ENCODE measurements around the gene CHAT. TPM values are rescaled to one million over a fixed set of nuclear protein-coding genes. Genes with fewer than 3 reads are reported as not detected.

The CHAT gene
- total and polyA plus RNA-seq, 12 donors, result not detected

- Histone ChIP-seq H3K9me3 (replicated peaks in 1 of 3) (no peaks in the 10 kb centered on the region), H3K4me1 (replicated peaks in 1 of 2) (no peaks in the 10 kb centered on the region), H3K4me3 (no peak overlapping the region), H3K27me3 (no peaks in the 10 kb centered on the region), H3K36me3 (replicated peaks in 1 of 2) (no peaks in the 10 kb centered on the region), H3K27ac (no peak overlapping the region)
- WGBS, 4 donors, result 0 to 2% (median 1%) methylated on average over 2 to 6 of the region's 6 CpGs
- peak; percentile 50 to 82 (median 60) for DNase-seq
- intact Hi-C loops (cut with DNase I), result loop anchor here in 1 of 2 donors (10.0 kb wide), 1 partner anchor 630 kb away; no protein-coding TSS in a partner anchor
- TF ChIP-seq POLR2A (IDR thresholded peaks at IDR 0.05), result no peak
- TF ChIP-seq CTCF (IDR thresholded peaks at IDR 0.05), result peak; percentile 71 to 83 (median 82)
Observed at GRCh38 chr10:49594594-49594993, 19.2 kb upstream of the CHAT start.

GRCh38 chr10:49595003-49595712 lies 18.7 kb upstream of the CHAT start:
- TF ChIP-seq POLR2A (IDR thresholded peaks at IDR 0.05), result no peak
- Histone ChIP-seq H3K4me1 (replicated peaks in 1 of 2) (no peaks in the 10 kb centered on the region), H3K4me3 (no peak overlapping the region), H3K27ac (no peak overlapping the region), H3K9me3 (replicated peaks in 1 of 3) (no peaks in the 10 kb centered on the region), H3K36me3 (replicated peaks in 1 of 2) (no peaks in the 10 kb centered on the region), H3K27me3 (no peaks in the 10 kb centered on the region)
- intact Hi-C loops (cut with DNase I), result loop anchor here in 1 of 2 donors (10.0 kb wide), 1 partner anchor 630 kb away; no protein-coding TSS in a partner anchor
- DNase-seq, result peak in 1 of 7 donors; percentile 36
- WGBS, 4 donors, result 56 to 64% (median 58%) methylated on average over 10 of the region's 10 CpGs

- Histone ChIP-seq H3K27me3 (no peaks in the 10 kb centered on the region), H3K9me3 (replicated peaks in 1 of 3) (no peaks in the 10 kb centered on the region), H3K4me1 (replicated peaks in 1 of 2) (no peaks in the 10 kb centered on the region), H3K4me3 (no peak overlapping the region), H3K36me3 (replicated peaks in 1 of 2) (no peaks in the 10 kb centered on the region), H3K27ac (no peak overlapping the region)
- DNase-seq, result peak in 1 of 7 donors; percentile 27
- intact Hi-C loops (cut with DNase I), result loop anchor here in 1 of 2 donors (10.0 kb wide), 1 partner anchor 629 kb away; no protein-coding TSS in a partner anchor
- WGBS, 4 donors, result 62 to 79% (median 67%) methylated on average over 9 to 13 of the region's 13 CpGs
- TF ChIP-seq POLR2A (IDR thresholded peaks at IDR 0.05), result no peak
- no peak for TF ChIP-seq CTCF (IDR thresholded peaks at IDR 0.05)
Observed at GRCh38 chr10:49595713-49596492, 17.9 kb upstream of the CHAT start.

GRCh38 chr10:49596493-49596809 lies 17.4 kb upstream of the CHAT start:
- no peak for TF ChIP-seq POLR2A (IDR thresholded peaks at IDR 0.05)
- no peak for TF ChIP-seq CTCF (IDR thresholded peaks at IDR 0.05)
- no peaks in the 10 kb centered on the region for H3K9me3 ChIP-seq (replicated peaks in 1 of 3)
- WGBS, 4 donors, result 38 to 67% (median 60%) methylated on average over 2 to 3 of the region's 3 CpGs
- peak in 1 of 7 donors; percentile 14 for DNase-seq
- H3K27ac ChIP-seq, result no peak overlapping the region
- no peaks in the 10 kb centered on the region for H3K36me3 ChIP-seq (replicated peaks in 1 of 2)
- no peaks in the 10 kb centered on the region for H3K4me1 ChIP-seq (replicated peaks in 1 of 2)
- H3K27me3 ChIP-seq, result no peaks in the 10 kb centered on the region
- no peak overlapping the region for H3K4me3 ChIP-seq
- intact Hi-C loops (cut with DNase I), result loop anchor here in 1 of 2 donors (10.0 kb wide), 1 partner anchor 628 kb away; no protein-coding TSS in a partner anchor

Data from adrenal gland (tissue), 12 donors.